Measurements from ENCODE around the gene CCNB1IP1. TPM values are rescaled to one million over a fixed set of nuclear protein-coding genes. Genes with fewer than 3 reads are reported as not detected.

CCNB1IP1 gene
- total and polyA plus RNA-seq, 2 of the 8 experiments (the other 6 are each of a cell fraction or from before 2014, with no cell fraction given): 173 to 277 TPM

DNA sequence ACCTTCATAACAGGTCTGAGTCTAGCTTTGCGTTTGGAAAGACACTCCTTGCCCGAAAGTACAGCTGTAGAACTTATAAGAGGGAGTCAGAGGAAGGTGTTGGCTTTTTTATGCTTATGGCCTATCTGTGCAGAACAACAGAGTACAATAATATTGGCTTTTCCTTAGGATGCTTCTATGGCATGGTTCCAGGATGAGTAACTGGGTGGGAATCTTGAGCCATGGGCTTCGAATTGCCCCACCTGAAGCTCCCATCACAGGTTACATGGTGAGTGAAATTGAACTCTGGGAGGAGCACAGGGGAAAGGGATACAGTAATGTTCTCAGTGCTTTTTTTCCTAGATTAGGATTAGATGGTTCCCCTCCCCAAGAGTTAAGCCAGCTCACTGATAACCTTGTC lies 23.3 kb upstream of the CCNB1IP1 start:
- no peak for TF ChIP-seq SIN3A (conservative IDR thresholded peaks at IDR 0.05 in 1 of 2, IDR thresholded peaks at IDR 0.05 in 1 of 2; ENCODE audit: low read depth in 1 of 2, low read length in 2 of 2)
- TF ChIP-seq CEBPB (IDR thresholded peaks at IDR 0.05; ENCODE audit: low read depth, low read length): no peak
- no peak for TF ChIP-seq RFX5 (IDR thresholded peaks at IDR 0.05; ENCODE audit: borderline replicate concordance, low read depth, low read length)
- no peak for TF ChIP-seq KDM5A (IDR thresholded peaks at IDR 0.05; ENCODE audit: low read length)
- Histone ChIP-seq H2BK5ac (ENCODE audit: low read depth, low read length) (no peak overlapping the region), H3K79me2 (ENCODE audit: control insufficient read depth in 1 of 2, insufficient read depth in 2 of 2, low read length in 2 of 2) (no peaks in the 10 kb centered on the region), H4K91ac (replicated peaks; ENCODE audit: insufficient read length, low read length) (no peak overlapping the region), H4K20me1 (replicated peaks in 1 of 2; ENCODE audit: control insufficient read depth in 1 of 2, insufficient read depth in 2 of 2, low read length in 2 of 2) (no peaks in the 10 kb centered on the region), H4K8ac (ENCODE audit: extremely low read depth, insufficient read depth, low read length) (no peak overlapping the region), H3K9ac (replicated peaks in 1 of 4; ENCODE audit: extremely low read depth in 1 of 4, low read depth in 3 of 4, low read length in 3 of 4) (no peak overlapping the region), H3K23ac (ENCODE audit: insufficient read length) (no peak overlapping the region), H3K27ac (ENCODE audit: low read depth, low read length) (no peak overlapping the region), H3K4ac (replicated peaks; ENCODE audit: insufficient read length, low read depth, low read length) (no peak overlapping the region), H3K4me3 (ENCODE audit: extremely low read depth in 1 of 4, insufficient read depth in 2 of 4, low read depth in 3 of 4, low read length in 4 of 4) (no peak overlapping the region), H3K79me1 (ENCODE audit: low read depth, low read length) (no peaks in the 10 kb centered on the region), H2AK5ac (ENCODE audit: low read depth, low read length) (no peak overlapping the region), H2BK120ac (replicated peaks; ENCODE audit: low read depth, low read length) (no peak overlapping the region), H2AFZ (ENCODE audit: low read length) (no peak overlapping the region), H3K4me2 (ENCODE audit: insufficient read depth in 1 of 2, low read depth in 2 of 2, low read length in 2 of 2) (no peak overlapping the region), H2BK12ac (ENCODE audit: low read depth, low read length) (no peak overlapping the region), H3K56ac (replicated peaks; ENCODE audit: insufficient read length, low read depth, low read length) (no peak overlapping the region), H2BK20ac (ENCODE audit: low read length) (no peak overlapping the region), H3K27me3 (replicated peaks in 1 of 4; ENCODE audit: control insufficient read depth in 3 of 4, extremely low read depth in 1 of 4, insufficient read depth in 3 of 4, low read length in 3 of 4) (no peaks in the 10 kb centered on the region), H3K36me3 (ENCODE audit: control insufficient read depth in 2 of 4, insufficient read depth in 4 of 4, low read length in 3 of 4) (peaks cover 18 to 64% (median 54%) of the 10 kb centered on the region in 4 experiments), H4K5ac (ENCODE audit: insufficient read length, low read depth, low read length) (no peak overlapping the region), H3K18ac (ENCODE audit: extremely low read depth, low read length) (no peak overlapping the region), H3K9me3 (ENCODE audit: insufficient read depth in 2 of 2, low read depth in 1 of 2, low read length in 1 of 2) (no peaks in the 10 kb centered on the region; a peak in 1 of 4 replicates), H3K4me1 (replicated peaks in 1 of 4; ENCODE audit: control insufficient read depth in 3 of 4, insufficient read depth in 4 of 4, low read length in 3 of 4) (no peaks in the 10 kb centered on the region), H3K23me2 (ENCODE audit: low read depth, low read length) (no peaks in the 10 kb centered on the region), H3K14ac (ENCODE audit: insufficient read length) (no peak overlapping the region), H2BK15ac (ENCODE audit: low read length) (no peak overlapping the region)
- WGBS, 2 experiments (ENCODE audit: extremely low coverage in 1 of 2, insufficient coverage in 1 of 2, insufficient read length in 1 of 2, insufficient replicate concordance in 2 of 2, low coverage in 1 of 2, low lambda C conversion rate in 2 of 2, missing lambda C conversion rate in 1 of 2): 94% methylated on average over 3 of the region's 3 CpGs; no CpG with 5 or more reads in 1 of the 2 experiments
- FAIRE-seq (no peak), DNase-seq (ENCODE audit: low read depth in 1 of 2, low spot score in 2 of 2) (peak in 1 of 2 experiments; percentile 8)
- POLR2A ChIA-PET (ENCODE audit: partially characterized antibody): interaction anchor here (0.6 to 6.3 kb wide), 5 partner anchors 13 to 297 kb away, joined by 3 to 51 read pairs (median 3); partner anchors contain the start of genes OSGEP and PARP2
- CTCF ChIA-PET (ENCODE audit: partially characterized antibody): interaction anchor here (0.9 to 3.2 kb wide), 3 partner anchors 27 to 74 kb away, joined by 3 to 12 read pairs (median 6); no protein-coding TSS in a partner anchor
